MM.1S (cell line): ENCODE data around the gene SLC2A3.
"Not testable (repeated sequence)": the region's sequence is repeated elsewhere in the genome, so short reads cannot be mapped to it uniquely, and the experiment has no call there.

Experiments
- DNase-seq: peaks from one replicate; pipeline ENCODE4 v3.0.0-alpha.2; 2015
- H2AFZ ChIP-seq: fragments of 300-600 bp; sonication (generic); 2 replicates; pipeline ENCODE4 v1.6.0; 2016; ENCODE audit warnings: antibody characterized with exemption, low read length
- H3F3A ChIP-seq: fragments of 300-600 bp; sonication (generic); 2 replicates; pipeline ENCODE4 v1.6.1; 2016; ENCODE audit warnings: mild to moderate bottlenecking, antibody characterized with exemption, low read length, moderate library complexity, mixed read lengths; ENCODE audit not compliant: insufficient read depth
- H3K27ac ChIP-seq: fragments of 300-600 bp; sonication (generic); 2 replicates; pipeline ENCODE4 v1.5.1; 2016; ENCODE audit warnings: mild to moderate bottlenecking, low read length
- H3K27me3 ChIP-seq: fragments of 300-600 bp; sonication (generic); replicated peaks from 2 replicates; pipeline ENCODE4 v1.6.0; 2016; ENCODE audit warnings: low read length; ENCODE audit not compliant: insufficient read depth
- H3K36me3 ChIP-seq: fragments of 300-600 bp; sonication (generic); replicated peaks from 2 replicates; pipeline ENCODE4 v1.6.1; 2016; ENCODE audit warnings: mild to moderate bottlenecking, low read length, mixed read lengths; ENCODE audit not compliant: insufficient read depth
- H3K4me1 ChIP-seq: fragments of 300-600 bp; sonication (generic); 2 replicates; pipeline ENCODE4 v1.6.1; 2016; ENCODE audit warnings: low read length, mixed read lengths
- H3K4me2 ChIP-seq: fragments of 300-600 bp; sonication (generic); 2 replicates; pipeline ENCODE4 v1.6.0; 2016; ENCODE audit warnings: low read depth, low read length
- H3K4me3 ChIP-seq: fragments of 300-600 bp; sonication (generic); 2 replicates; pipeline ENCODE4 v1.5.1; 2016; ENCODE audit warnings: low read length, mixed read lengths
- H3K79me2 ChIP-seq: fragments of 300-600 bp; sonication (generic); 2 replicates; pipeline ENCODE4 v1.6.1; 2016; ENCODE audit warnings: mixed run types, low read length, mixed read lengths
- H3K9ac ChIP-seq: fragments of 300-600 bp; sonication (generic); 2 replicates; pipeline ENCODE4 v1.6.1; 2016; ENCODE audit warnings: low read length, mixed read lengths
- H3K9me2 ChIP-seq: fragments of 300-600 bp; sonication (generic); replicated peaks from 2 replicates; pipeline ENCODE4 v1.6.1; 2016; ENCODE audit warnings: mild to moderate bottlenecking, low read length, mixed read lengths; ENCODE audit not compliant: insufficient read depth
- H3K9me3 ChIP-seq: fragments of 300-600 bp; sonication (generic); replicated peaks from 2 replicates; pipeline ENCODE4 v1.6.1; 2016; ENCODE audit warnings: mild to moderate bottlenecking, low read length, mixed read lengths; ENCODE audit not compliant: insufficient read depth
- H4K20me1 ChIP-seq: fragments of 300-600 bp; sonication (generic); 2 replicates; pipeline ENCODE4 v1.6.1; 2016; ENCODE audit warnings: mild to moderate bottlenecking, low read length, moderate library complexity, mixed read lengths; ENCODE audit not compliant: insufficient read depth
- CTCF ChIP-seq: fragments of 300-600 bp; sonication (generic); IDR thresholded peaks from 2 replicates; pipeline ENCODE4 v1.5.1; 2016; ENCODE audit warnings: antibody characterized with exemption, low read length, mixed read lengths
- EZH2 ChIP-seq: fragments of 300-600 bp; sonication (generic); optimal IDR thresholded peaks from 2 replicates; pipeline ENCODE3; 2017; ENCODE audit warnings: low read depth, mild to moderate bottlenecking, antibody characterized with exemption, low read length, mixed read lengths
- EZH2phosphoT487 ChIP-seq: fragments of 300-600 bp; sonication (generic); IDR thresholded peaks from 2 replicates; pipeline ENCODE4 v1.6.1; 2018; ENCODE audit warnings: antibody characterized with exemption, low read length

Gene SLC2A3

GRCh38 chr12:7935590-7936581 is at the start of gene SLC2A3:
Gene SLC2A3, minus strand, starts transcription at chr12:7936187. Its CDS starts 153 bp downstream, at chr12:7936034.
- Histone ChIP-seq H4K20me1 (no peaks in the 10 kb centered on the region), H2AFZ (peak within 1 kb of the TSS; percentile 67; the same call in 1 of the 2 replicates), H3K36me3 (no peaks in the 10 kb centered on the region), H3F3A (no peaks in the 10 kb centered on the region), H3K27ac (no peak within 1 kb of the TSS), H3K79me2 (0 out of 2 replicates have a peak, but pooled peaks cover 4% of the 10 kb centered on the region), H3K9me2 (no peaks in the 10 kb centered on the region), H3K4me1 (peaks cover 13% of the 10 kb centered on the region), H3K4me2 (peak within 1 kb of the TSS; percentile 82), H3K27me3 (no peaks in the 10 kb centered on the region), H3K9ac (peak within 1 kb of the TSS; percentile 21; the same call in 1 of the 2 replicates), H3K4me3 (peak within 1 kb of the TSS; percentile 56), H3K9me3 (no peaks in the 10 kb centered on the region)
- TF ChIP-seq CTCF = no peak
- TF ChIP-seq EZH2 = no peak
- no peak for TF ChIP-seq EZH2phosphoT487
- peak; percentile 82 for DNase-seq

GRCh38 chr12:7984900-7985299 is 48.9 kb upstream of the SLC2A3 start:
- Histone ChIP-seq H3K79me2 (no peaks in the 10 kb centered on the region), H4K20me1 (no peaks in the 10 kb centered on the region), H3K27ac (no peak overlapping the region), H3K36me3 (no peaks in the 10 kb centered on the region), H2AFZ (no peak overlapping the region), H3K9me3 (no peaks in the 10 kb centered on the region), H3K27me3 (no peaks in the 10 kb centered on the region), H3F3A (no peaks in the 10 kb centered on the region), H3K9ac (no peak overlapping the region), H3K4me1 (no peaks in the 10 kb centered on the region), H3K4me3 (no peak overlapping the region), H3K4me2 (no peak overlapping the region), H3K9me2 (no peaks in the 10 kb centered on the region)
- no peak for TF ChIP-seq EZH2phosphoT487
- TF ChIP-seq CTCF = no peak
- no peak for TF ChIP-seq EZH2
- DNase-seq = no peak

GRCh38 chr12:7983460-7983859 is 47.5 kb upstream of the SLC2A3 start:
- not testable (repeated sequence) for H3K4me2 ChIP-seq, H3K27me3 ChIP-seq, H3F3A ChIP-seq, H3K36me3 ChIP-seq, H2AFZ ChIP-seq, H3K9me3 ChIP-seq, H3K27ac ChIP-seq, H3K4me3 ChIP-seq, DNase-seq, H3K9me2 ChIP-seq, H4K20me1 ChIP-seq, H3K79me2 ChIP-seq, H3K4me1 ChIP-seq, H3K9ac ChIP-seq

GRCh38 chr12:7983019-7983418 is 47.0 kb upstream of the SLC2A3 start:
- not testable (repeated sequence) for DNase-seq, H3K4me1 ChIP-seq, H4K20me1 ChIP-seq, H3K27ac ChIP-seq, H2AFZ ChIP-seq, H3K36me3 ChIP-seq, H3K4me3 ChIP-seq, H3F3A ChIP-seq, H3K9me3 ChIP-seq, H3K79me2 ChIP-seq, H3K27me3 ChIP-seq, H3K4me2 ChIP-seq, H3K9ac ChIP-seq, H3K9me2 ChIP-seq

GRCh38 chr12:7982332-7982735 is 46.3 kb upstream of the SLC2A3 start:
- not testable (repeated sequence) for H3K27me3 ChIP-seq, H2AFZ ChIP-seq, DNase-seq, H3K9ac ChIP-seq, H3K4me2 ChIP-seq, H3K9me3 ChIP-seq, H3K4me3 ChIP-seq, H3K36me3 ChIP-seq, H3K27ac ChIP-seq, H3K4me1 ChIP-seq, H3F3A ChIP-seq, H3K79me2 ChIP-seq, H3K9me2 ChIP-seq, H4K20me1 ChIP-seq
